ENCODE measurements around the gene GPD1L. TPM values are rescaled to one million over a fixed set of nuclear protein-coding genes. Genes with fewer than 3 reads are reported as not detected.

GPD1L gene
- total RNA-seq, 2 donors from 2014 or later, result 1.5 to 3.5 TPM

- DNase-seq, result no peak
- H3K4me1 ChIP-seq (ENCODE audit: control insufficient read depth, insufficient read depth, low read length), result no peaks in the 10 kb centered on the region
- Mint-ChIP-seq H3K27ac (peak overlapping the region; percentile 67), H3K27me3 (ENCODE audit: insufficient read depth) (no peaks in the 10 kb centered on the region), H3K4me3 (no peak overlapping the region), H3K36me3 (ENCODE audit: low read depth) (no peaks in the 10 kb centered on the region), H3K4me1 (peaks cover 14% of the 10 kb centered on the region), H3K9me3 (no peaks in the 10 kb centered on the region)
- no peaks in the 10 kb centered on the region for H3K36me3 ChIP-seq (ENCODE audit: control insufficient read depth, insufficient read depth, low read length)
- no peaks in the 10 kb centered on the region for H3K9me3 ChIP-seq (ENCODE audit: control insufficient read depth, low read length)
- 80 to 93% methylated on average over 1 to 3 of the region's 4 CpGs for WGBS, 2 experiments (ENCODE audit: insufficient coverage in 1 of 2, insufficient read length in 1 of 2)
- no peak overlapping the region for H3K9ac ChIP-seq (ENCODE audit: extremely low read depth, low read length, poor library complexity, severe bottlenecking)
- H3K27me3 ChIP-seq (ENCODE audit: control insufficient read depth, insufficient read depth, low read length, poor library complexity, severe bottlenecking), result no peaks in the 10 kb centered on the region
- no peak overlapping the region for H3K4me3 ChIP-seq (ENCODE audit: low read length)
- no peak overlapping the region for H3K27ac ChIP-seq (ENCODE audit: low read depth, low read length)
- TF ChIP-seq CTCF (conservative IDR thresholded peaks at IDR 0.05), result no peak
Measured at GRCh38 chr3:32129832-32130231, 23.4 kb downstream of the GPD1L start.

GRCh38 chr3:32132121-32132520, 25.7 kb downstream of the GPD1L start:
- Mint-ChIP-seq H3K27ac (no peak overlapping the region), H3K9me3 (no peaks in the 10 kb centered on the region), H3K4me3 (no peak overlapping the region), H3K4me1 (peaks cover 14% of the 10 kb centered on the region), H3K27me3 (ENCODE audit: insufficient read depth) (no peaks in the 10 kb centered on the region), H3K36me3 (ENCODE audit: low read depth) (no peaks in the 10 kb centered on the region)
- no peaks in the 10 kb centered on the region for H3K4me1 ChIP-seq (ENCODE audit: control insufficient read depth, insufficient read depth, low read length)
- TF ChIP-seq CTCF (conservative IDR thresholded peaks at IDR 0.05), result no peak
- DNase-seq, result no peak
- H3K9me3 ChIP-seq (ENCODE audit: control insufficient read depth, low read length), result no peaks in the 10 kb centered on the region
- H3K9ac ChIP-seq (ENCODE audit: extremely low read depth, low read length, poor library complexity, severe bottlenecking), result no peak overlapping the region
- no peaks in the 10 kb centered on the region for H3K36me3 ChIP-seq (ENCODE audit: control insufficient read depth, insufficient read depth, low read length)
- no peak overlapping the region for H3K27ac ChIP-seq (ENCODE audit: low read depth, low read length)
- H3K27me3 ChIP-seq (ENCODE audit: control insufficient read depth, insufficient read depth, low read length, poor library complexity, severe bottlenecking), result no peaks in the 10 kb centered on the region
- H3K4me3 ChIP-seq (ENCODE audit: low read length), result no peak overlapping the region

GRCh38 chr3:32132706-32133105, 26.3 kb downstream of the GPD1L start:
- no peak overlapping the region for H3K9ac ChIP-seq (ENCODE audit: extremely low read depth, low read length, poor library complexity, severe bottlenecking)
- Mint-ChIP-seq H3K27me3 (ENCODE audit: insufficient read depth) (no peaks in the 10 kb centered on the region), H3K4me3 (no peak overlapping the region), H3K27ac (no peak overlapping the region), H3K36me3 (ENCODE audit: low read depth) (no peaks in the 10 kb centered on the region), H3K9me3 (no peaks in the 10 kb centered on the region), H3K4me1 (peaks cover 16% of the 10 kb centered on the region)
- no peak for TF ChIP-seq CTCF (conservative IDR thresholded peaks at IDR 0.05)
- no peak for DNase-seq
- no peak overlapping the region for H3K4me3 ChIP-seq (ENCODE audit: low read length)
- H3K9me3 ChIP-seq (ENCODE audit: control insufficient read depth, low read length), result no peaks in the 10 kb centered on the region
- no peaks in the 10 kb centered on the region for H3K36me3 ChIP-seq (ENCODE audit: control insufficient read depth, insufficient read depth, low read length)
- H3K4me1 ChIP-seq (ENCODE audit: control insufficient read depth, insufficient read depth, low read length), result no peaks in the 10 kb centered on the region
- no peaks in the 10 kb centered on the region for H3K27me3 ChIP-seq (ENCODE audit: control insufficient read depth, insufficient read depth, low read length, poor library complexity, severe bottlenecking)
- H3K27ac ChIP-seq (ENCODE audit: low read depth, low read length), result no peak overlapping the region
- WGBS, 2 experiments (ENCODE audit: insufficient coverage in 1 of 2, insufficient read length in 1 of 2), result 88 to 100% methylated on average over 2 of the region's 2 CpGs
